GM19452 (cell line): ENCODE results near the gene SFR1.
A peak's percentile ranks its signal among the peaks of the same experiment; 100 is the strongest.

Experiments used
- ATAC-seq: cut with Tn5 transposase; IDR thresholded peaks from one replicate; pipeline ENCODE4 v1.9.1; 2021; ENCODE audit not compliant: unreplicated experiment

The SFR1 gene

GRCh38 chr10:104104926-104105325 lies 17.0 kb upstream of the SFR1 start:
- ATAC-seq = no peak

- ATAC-seq = peak; percentile 98
Observed at GRCh38 chr10:104109908-104110662, 11.9 kb upstream of the SFR1 start.

- ATAC-seq = no peak
Observed at GRCh38 chr10:104113376-104113956, 8.5 kb upstream of the SFR1 start.

GRCh38 chr10:104117839-104118323 lies 4.1 kb upstream of the SFR1 start:
- no peak for ATAC-seq

GRCh38 chr10:104119996-104120395 lies 2.0 kb upstream of the SFR1 start:
- ATAC-seq = no peak

- ATAC-seq = no peak
Observed at GRCh38 chr10:104120512-104120902, 1.5 kb upstream of the SFR1 start.

- ATAC-seq = peak; percentile 34
Observed at GRCh38 chr10:104120903-104121484, 977 bp upstream of the SFR1 start.

GRCh38 chr10:104122225-104123107 lies 495 bp downstream of the SFR1 start:
- peak; percentile 1 for ATAC-seq

GRCh38 chr10:104123397-104123796 lies 1.4 kb downstream of the SFR1 start:
- no peak for ATAC-seq

- ATAC-seq = no peak
Observed at GRCh38 chr10:104127411-104127810, 5.4 kb downstream of the SFR1 start.

GRCh38 chr10:104128214-104128613 lies 6.2 kb downstream of the SFR1 start:
- no peak for ATAC-seq

- ATAC-seq = no peak
Observed at GRCh38 chr10:104130041-104130440, 8.1 kb downstream of the SFR1 start.

GRCh38 chr10:104138131-104138530 lies 16.2 kb downstream of the SFR1 start:
- ATAC-seq = no peak

GRCh38 chr10:104139221-104139620 lies 17.2 kb downstream of the SFR1 start:
- no peak for ATAC-seq

GRCh38 chr10:104142081-104142480 lies 20.1 kb downstream of the SFR1 start:
- ATAC-seq = no peak

GRCh38 chr10:104143829-104144228 lies 21.9 kb downstream of the SFR1 start:
- ATAC-seq = no peak

- no peak for ATAC-seq
Observed at GRCh38 chr10:104144931-104145330, 23.0 kb downstream of the SFR1 start.

GRCh38 chr10:104146882-104147281 lies 24.9 kb downstream of the SFR1 start:
- no peak for ATAC-seq

- ATAC-seq = no peak
Observed at GRCh38 chr10:104150139-104150538, 28.2 kb downstream of the SFR1 start.

- ATAC-seq = no peak
Observed at GRCh38 chr10:104151737-104152136, 29.8 kb downstream of the SFR1 start.

- ATAC-seq = no peak
Observed at GRCh38 chr10:104155591-104155990, 33.6 kb downstream of the SFR1 start.
